HTR-8/SVneo (cell line): Measurements from ENCODE around the gene CNTN1.

ENCODE experiments used
- DNase-seq: peaks from one replicate; pipeline ENCODE4 v3.0.0; 2011; ENCODE audit warnings: low spot score, mixed read lengths; ENCODE audit not compliant: insufficient read length
- FAIRE-seq: peaks from 2 replicates; lab custom pipeline; 2011; peaks lifted over from hg19 to GRCh38; lab: Jason Lieb, UNC

The CNTN1 gene

DNA sequence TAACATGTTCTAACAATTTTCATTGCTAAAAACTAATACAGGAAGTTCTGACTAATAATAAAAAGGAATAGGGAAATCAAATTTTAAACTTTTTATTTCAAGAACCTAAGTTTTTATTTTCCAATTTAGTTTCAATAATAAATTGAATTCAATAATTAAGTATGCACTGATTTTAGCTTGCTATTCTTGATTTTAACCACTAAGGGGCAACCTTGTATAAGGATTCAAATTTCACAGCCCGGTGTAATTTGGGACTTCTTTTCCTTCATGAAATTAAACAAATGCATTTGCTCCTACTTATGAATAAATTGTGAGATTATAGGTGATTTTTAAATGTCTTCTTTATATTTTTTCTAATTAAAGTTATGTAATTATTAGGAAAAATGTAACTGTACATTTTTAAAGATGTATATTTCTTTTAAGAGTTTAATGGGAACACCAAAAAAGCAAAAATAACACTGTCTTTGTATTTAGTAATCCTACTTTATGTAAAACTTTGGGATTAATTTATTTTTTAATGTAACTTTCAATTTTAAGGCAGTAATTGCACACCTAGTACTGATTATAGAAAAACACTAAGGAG is 254.5 kb downstream of the CNTN1 start:
- no peak for FAIRE-seq

DNA sequence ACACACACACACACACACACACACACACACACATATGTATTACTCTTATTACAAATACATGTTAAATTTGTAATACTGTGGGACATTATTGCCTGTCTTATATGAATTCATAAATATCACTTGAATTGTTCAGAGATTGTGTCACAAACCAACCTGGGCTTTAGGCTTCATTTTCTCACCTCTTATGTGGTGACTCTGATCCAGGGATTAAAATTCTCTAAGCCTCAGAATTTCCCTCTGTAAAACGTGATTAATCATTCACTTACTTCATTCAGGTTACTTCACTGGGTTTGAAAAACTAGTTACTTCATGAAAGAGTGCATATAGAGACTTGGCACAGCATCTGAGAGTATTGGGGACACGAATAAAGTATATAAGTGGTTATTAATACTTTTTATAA is 255.6 kb downstream of the CNTN1 start:
- no peak for FAIRE-seq
- no peak for DNase-seq

More for the DNA sequence above, 254.5 kb downstream of the CNTN1 start:
- DNase-seq, result peak; percentile 6

DNA sequence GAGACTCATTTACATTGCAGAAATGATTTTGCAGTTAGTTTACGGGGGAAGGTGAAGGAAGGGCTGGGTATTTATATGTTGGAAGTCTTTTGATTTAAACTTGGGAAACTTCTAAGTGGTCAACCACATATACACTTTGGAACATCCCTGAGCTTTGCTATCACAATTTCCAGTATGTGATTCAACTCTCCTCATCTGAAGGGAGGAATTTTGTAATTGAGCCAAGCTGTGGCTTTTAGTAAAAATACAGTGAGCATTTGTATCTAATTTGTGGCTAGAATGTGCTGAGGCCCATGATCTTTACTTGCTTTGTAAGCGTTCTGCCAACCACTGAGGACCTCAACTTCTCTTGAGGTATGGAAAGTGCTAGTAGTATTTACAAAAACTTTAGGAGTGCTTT is 260.8 kb downstream of the CNTN1 start:
- DNase-seq (no peak), FAIRE-seq (no peak)

DNA sequence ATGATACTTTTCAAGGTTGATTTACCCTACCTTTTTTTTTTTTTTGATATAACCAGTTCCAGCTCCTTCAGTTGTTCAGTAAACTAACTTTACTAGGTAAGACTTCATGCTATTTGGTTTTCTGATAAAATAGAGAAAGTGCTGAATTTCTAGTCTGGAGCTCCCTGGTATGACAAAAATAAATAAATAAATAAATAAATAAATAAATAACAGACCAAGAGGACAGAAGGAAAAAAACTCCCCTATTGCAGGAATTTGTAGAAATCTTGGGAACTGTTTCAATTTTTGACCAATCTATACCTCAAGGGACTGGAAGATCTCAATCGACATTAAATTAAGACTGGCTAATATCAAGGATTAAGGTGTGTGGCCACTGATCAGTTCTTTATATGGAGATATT is 265.2 kb downstream of the CNTN1 start:
- DNase-seq (no peak), FAIRE-seq (no peak)

GRCh38 chr12:40959041-40959440 is 266.8 kb downstream of the CNTN1 start:
- FAIRE-seq (no peak), DNase-seq (no peak)

- DNase-seq (no peak), FAIRE-seq (no peak)
Measured at GRCh38 chr12:40963751-40964150, 271.5 kb downstream of the CNTN1 start.

DNA sequence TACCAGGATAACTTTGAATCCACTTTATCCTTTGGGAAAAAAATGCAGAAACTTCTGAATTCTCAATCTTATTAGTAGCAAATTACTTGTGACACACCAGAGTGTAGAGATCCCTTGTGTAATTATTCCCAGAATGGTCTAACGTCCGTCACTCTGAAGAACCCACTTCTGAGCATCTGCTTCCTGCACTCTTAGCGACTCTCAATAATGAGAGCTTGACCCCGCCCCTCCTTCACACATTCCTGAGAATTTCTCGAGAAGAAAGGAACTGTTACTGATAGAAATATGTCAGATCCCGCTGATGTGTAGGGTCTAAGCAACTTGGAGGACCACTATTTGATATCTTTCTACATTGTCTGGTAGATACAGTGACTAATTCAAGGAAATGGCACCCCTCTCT is 277.6 kb downstream of the CNTN1 start:
- no peak for FAIRE-seq

GRCh38 chr12:40970320-40970907 is 278.2 kb downstream of the CNTN1 start:
- DNase-seq (no peak), FAIRE-seq (no peak)

More for the DNA sequence above, 277.6 kb downstream of the CNTN1 start:
- DNase-seq, result no peak

DNA sequence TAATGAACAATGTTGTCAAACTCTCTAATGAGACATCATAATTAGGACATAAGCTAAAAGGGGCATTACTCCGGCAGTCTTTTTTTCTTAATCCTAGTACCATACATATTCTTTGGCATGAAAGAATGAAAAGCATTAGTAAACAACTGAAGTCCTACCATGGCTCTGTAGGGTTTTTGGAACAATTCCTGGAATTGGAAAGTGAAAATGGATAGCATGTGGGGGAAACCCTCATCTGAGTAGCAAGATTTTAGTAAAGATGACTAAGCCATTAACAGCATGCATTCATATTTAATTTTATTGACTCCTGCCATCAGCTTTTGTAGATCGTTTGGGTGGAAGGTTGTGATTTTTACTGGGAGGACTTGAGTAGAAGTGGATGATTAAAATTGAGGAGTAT is 279.7 kb downstream of the CNTN1 start:
- DNase-seq, result no peak
- FAIRE-seq, result no peak

DNA sequence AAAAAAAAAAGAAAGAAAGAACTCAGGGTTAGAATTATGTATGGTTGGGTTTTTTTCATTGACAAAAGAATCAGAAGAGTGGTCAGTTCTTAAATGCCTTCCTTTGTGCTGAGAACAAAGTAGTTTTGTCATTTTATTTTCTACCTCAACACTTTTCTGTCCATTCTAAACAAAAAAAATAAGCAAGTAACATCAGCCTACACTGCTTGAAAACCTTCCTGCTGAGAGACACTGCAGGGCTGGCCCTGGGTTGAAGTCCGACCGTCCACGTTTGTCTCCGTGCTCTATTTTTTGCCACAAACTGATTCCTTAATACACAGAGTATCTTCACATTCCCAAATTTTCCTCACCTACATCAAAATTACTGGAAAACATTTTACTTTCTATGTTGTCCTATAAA is 284.3 kb downstream of the CNTN1 start:
- FAIRE-seq, result no peak
- DNase-seq, result no peak

DNA sequence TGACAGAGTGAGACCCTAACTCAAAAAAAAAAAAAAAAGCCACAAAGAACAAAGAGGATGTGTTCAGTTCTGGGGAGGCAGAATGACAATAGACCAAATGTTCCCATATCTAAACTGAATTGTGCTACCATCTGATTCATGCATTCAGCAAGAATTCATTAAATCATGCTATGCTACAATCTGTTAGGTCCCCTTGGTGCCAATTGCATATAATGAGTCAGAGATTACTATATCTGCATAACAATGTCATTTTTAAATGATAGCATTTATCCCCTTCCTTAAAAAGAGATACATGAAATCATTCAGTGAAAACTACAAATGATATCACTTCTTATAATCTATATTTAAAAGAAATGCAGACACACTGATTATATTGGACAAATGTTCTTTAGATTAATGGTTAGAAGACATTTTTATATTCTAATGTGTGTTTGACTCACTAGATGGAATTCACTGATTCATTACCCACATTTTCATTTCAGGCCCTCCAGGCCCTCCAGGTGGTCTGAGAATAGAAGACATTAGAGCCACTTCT is 288.3 kb downstream of the CNTN1 start:
- DNase-seq (no peak), FAIRE-seq (no peak)

DNA sequence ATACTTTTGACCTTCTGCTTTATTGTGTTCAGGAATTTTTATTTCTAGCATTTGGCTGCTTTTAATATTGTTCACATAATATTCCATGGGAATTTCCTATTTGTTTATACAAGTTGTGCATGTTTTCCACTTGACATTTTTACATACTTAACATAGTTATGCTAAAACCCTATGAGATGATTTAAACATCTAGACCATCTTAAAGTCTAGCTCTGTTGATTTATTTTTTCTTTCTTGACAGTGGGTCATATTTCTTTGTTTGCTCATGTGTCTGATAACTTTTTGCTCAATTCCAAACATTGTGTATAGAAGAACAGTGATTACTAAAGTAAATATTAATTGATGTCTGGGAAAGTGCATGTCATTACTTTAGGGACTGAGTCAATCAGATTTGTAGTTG is 293.8 kb downstream of the CNTN1 start:
- FAIRE-seq (no peak), DNase-seq (no peak)

DNA sequence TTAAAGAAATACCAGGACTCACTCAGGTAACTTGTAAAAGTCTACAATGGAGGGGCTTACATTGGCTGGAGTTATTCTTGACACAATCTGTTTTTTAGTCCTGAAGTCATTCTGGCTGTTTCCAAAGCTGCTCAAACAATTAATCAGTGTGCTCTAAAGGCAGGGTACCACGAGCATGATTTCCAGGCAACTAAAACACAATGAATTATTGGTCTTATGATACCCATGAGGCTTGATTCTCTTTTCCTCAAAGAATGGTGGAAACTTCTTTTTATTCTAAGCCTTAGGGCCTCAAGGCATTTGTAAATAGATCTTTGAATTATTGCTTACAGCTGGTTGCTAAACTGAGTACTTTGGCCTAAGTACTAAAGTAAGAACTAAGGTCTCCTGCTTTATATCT is 296.1 kb downstream of the CNTN1 start:
- FAIRE-seq (no peak), DNase-seq (no peak)

- DNase-seq, result no peak
- FAIRE-seq, result no peak
Measured at GRCh38 chr12:40988824-40989223, 296.6 kb downstream of the CNTN1 start.

DNA sequence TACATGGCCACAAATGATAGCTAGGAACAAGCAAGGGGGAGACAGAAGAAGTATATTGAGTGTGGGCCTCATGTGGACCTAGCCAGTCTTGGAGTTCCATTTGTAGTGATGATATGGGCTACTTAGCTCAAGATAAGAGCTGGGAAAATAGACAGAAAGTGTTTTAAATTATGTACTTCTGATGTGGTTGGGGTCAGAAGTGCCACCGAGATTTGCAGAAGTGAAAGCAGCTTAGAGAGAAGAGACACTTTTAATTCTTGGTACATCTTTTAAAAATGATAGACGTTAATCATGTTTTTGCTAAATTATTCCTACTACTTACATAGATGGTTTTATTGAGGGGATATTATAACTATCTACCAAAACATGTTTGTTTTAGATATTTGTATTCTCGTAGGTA is 297.5 kb downstream of the CNTN1 start:
- no peak for DNase-seq
- FAIRE-seq, result no peak

DNA sequence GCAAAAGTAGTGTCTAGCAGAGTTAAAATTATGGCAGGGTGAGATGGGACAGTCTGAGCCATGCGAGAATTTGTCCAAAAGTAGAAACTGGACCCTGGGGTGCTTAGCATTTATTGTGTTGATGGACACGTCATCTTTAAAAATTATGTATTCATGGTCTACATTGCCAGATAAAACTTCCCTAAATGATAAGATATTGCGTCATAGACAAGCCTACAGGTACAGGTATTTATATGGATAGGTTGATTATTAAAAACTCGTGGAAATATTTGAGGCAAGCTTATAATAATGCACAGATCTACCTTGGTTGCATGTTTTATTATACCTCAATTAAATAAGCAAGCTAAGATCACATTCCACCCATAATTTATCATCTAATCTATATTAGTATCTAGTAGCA is 299.9 kb downstream of the CNTN1 start:
- no peak for FAIRE-seq
- DNase-seq, result no peak

DNA sequence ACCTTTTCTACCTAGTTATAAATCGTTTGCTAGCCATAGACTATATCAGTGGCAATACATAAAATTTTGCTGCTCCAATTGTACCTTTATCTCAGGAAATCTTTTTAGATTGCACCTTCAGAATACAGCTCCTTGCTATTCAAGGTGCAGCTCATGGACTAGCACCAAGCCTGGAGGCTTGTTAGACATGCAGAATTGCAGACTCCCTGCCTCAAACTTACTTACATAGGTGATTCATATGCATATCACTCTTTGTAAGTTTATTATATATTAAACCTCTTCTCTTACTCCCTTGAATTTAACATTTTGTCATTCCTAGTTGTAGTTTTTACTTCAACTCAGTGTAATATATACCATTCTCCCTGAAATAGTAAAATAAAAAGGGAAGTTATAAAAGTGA is 300.4 kb downstream of the CNTN1 start:
- DNase-seq (no peak), FAIRE-seq (no peak)

- no peak for FAIRE-seq
Measured at GRCh38 chr12:40993158-40993557, 300.9 kb downstream of the CNTN1 start.

DNA sequence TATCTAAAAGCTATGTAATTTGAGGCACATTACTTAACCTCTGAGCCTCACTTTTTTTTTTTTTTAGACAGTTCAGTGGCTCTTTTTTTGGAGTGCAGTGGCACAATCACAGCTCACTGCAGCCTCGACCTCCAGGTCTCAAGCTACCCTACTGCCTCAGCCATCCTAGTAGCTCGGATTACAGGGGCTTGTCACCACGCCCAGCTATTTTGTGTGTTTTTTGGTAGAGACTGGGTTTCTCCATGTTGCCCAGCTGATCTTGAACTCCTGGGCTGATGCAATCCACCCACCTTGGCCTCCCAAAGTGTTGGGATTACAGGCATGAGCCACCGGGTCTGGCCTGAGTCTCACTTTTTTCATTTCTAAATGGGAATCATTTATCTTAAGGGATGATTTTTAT is 303.9 kb downstream of the CNTN1 start:
- FAIRE-seq (no peak), DNase-seq (no peak)

More at GRCh38 chr12:40993158-40993557, 300.9 kb downstream of the CNTN1 start:
- DNase-seq, result no peak

- FAIRE-seq, result no peak
- no peak for DNase-seq
Measured at GRCh38 chr12:40999210-40999609, 307.0 kb downstream of the CNTN1 start.

- no peak for FAIRE-seq
- no peak for DNase-seq
Measured at GRCh38 chr12:41008472-41008871, 316.2 kb downstream of the CNTN1 start.

DNA sequence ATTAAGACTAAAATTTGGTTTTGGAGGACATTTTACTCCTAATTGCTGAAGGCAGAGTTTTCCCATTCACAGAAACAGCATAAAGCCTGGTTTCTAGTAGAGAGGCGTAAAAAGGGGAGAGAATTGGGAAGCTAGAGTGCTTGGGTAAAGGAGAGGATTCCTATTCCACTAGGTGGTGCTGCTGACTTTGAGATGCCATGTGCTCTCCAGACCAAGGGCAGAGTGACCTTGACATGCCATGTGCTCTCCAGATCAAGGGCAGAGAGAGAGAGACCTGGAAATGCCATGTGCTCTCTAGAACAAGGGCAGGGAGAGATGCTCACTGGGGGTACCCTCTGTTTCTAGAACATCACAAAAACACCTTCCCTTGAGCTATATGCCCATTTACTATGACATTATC is 319.7 kb downstream of the CNTN1 start:
- FAIRE-seq (no peak), DNase-seq (no peak)
